ENCODE data around the gene CCDC110. TPM values are rescaled to one million over a fixed set of nuclear protein-coding genes. Genes with fewer than 3 reads are reported as not detected.
A peak's percentile ranks its signal among the peaks of the same experiment; 100 is the strongest.
"Not testable (repeated sequence)": the region's sequence is repeated elsewhere in the genome, so short reads cannot be mapped to it uniquely, and the experiment has no call there.

The CCDC110 gene
- total RNA-seq, 4 donors from 2014 or later = 6.8 to 22.1 (median 10.4) TPM

DNA sequence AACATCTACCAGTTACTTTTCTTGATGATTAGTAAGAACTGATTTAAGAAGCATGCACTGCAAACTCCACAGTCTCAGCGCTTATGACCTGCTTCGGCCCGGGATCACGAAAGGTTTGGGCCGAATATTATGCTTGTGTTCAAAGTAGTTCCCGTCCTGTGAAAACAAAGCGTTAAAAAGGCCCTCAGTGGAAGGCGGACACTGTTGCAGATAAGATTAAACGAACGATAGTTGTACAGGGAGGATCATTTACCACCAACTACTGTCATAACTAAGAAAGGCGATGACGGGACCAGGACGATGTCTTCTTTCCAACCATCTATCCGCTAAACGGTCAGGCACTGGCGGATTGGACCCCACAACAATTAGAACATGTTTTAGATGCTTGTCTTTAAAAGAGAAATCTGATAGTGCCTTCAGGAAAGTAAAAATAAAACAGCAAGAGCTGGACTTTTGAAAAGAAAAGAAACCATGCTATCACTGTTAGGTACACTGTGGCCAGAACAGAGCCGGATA lies 42.7 kb upstream of the CCDC110 start:
- no peak for DNase-seq
- TF ChIP-seq CTCF (IDR thresholded peaks at IDR 0.05) (no peak), POLR2A (IDR thresholded peaks at IDR 0.05) (no peak)
- Histone ChIP-seq H3K4me3 (replicated peaks in 1 of 3) (no peak overlapping the region), H3K4me1 (peaks cover 23 to 24% of the 10 kb centered on the region in 2 donors), H3K36me3 (peaks cover 0 to 4% of the 10 kb centered on the region in 2 donors), H3K9me3 (no peaks in the 10 kb centered on the region), H3K27me3 (no peaks in the 10 kb centered on the region), H3K27ac (peak overlapping the region in 2 of 3 donors; percentile 14 to 37)
- intact Hi-C loops (cut with DNase I) = no loop called here
- WGBS, 2 donors = 91 to 95% methylated on average over 17 of the region's 17 CpGs

GRCh38 chr4:185513489-185514181 lies 42.1 kb upstream of the CCDC110 start:
- H3K4me1 ChIP-seq = peaks cover 23 to 24% of the 10 kb centered on the region in 2 donors
- intact Hi-C loops (cut with DNase I) = no loop called here
- no peak overlapping the region for H3K4me3 ChIP-seq (replicated peaks in 1 of 3)
- no peak for TF ChIP-seq POLR2A (IDR thresholded peaks at IDR 0.05)
- TF ChIP-seq CTCF (IDR thresholded peaks at IDR 0.05) = no peak
- peaks cover 0 to 4% of the 10 kb centered on the region in 2 donors for H3K36me3 ChIP-seq
- no peaks in the 10 kb centered on the region for H3K27me3 ChIP-seq
- WGBS, 2 donors = 62 to 85% methylated on average over 10 of the region's 10 CpGs
- H3K27ac ChIP-seq = peak overlapping the region in 2 of 3 donors; percentile 14 to 37
- no peaks in the 10 kb centered on the region for H3K9me3 ChIP-seq
- no peak for DNase-seq

DNA sequence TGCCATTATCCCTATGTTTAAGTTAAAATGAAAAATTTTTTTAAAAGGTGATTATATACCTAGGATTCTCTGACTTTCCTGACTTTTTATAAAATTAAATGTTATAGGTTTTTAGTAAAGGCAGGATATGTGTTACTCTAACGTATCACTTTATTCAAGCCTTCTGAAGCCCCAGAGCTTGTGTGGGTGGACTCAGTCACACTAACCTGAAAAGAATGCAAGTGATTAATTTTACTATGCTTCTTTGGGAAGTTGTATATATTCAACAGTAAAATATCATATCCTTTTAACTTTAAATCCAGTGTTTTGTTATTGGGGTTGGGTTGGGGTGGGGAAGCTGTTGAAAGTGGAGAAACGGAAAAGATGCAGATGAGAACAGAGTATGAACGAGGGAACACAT lies 41.0 kb upstream of the CCDC110 start:
- Histone ChIP-seq H3K27me3 (no peaks in the 10 kb centered on the region), H3K27ac (peak overlapping the region in 1 of 3 donors; percentile 36), H3K36me3 (peaks cover 0 to 4% of the 10 kb centered on the region in 2 donors), H3K9me3 (no peaks in the 10 kb centered on the region), H3K4me3 (replicated peaks in 1 of 3) (no peak overlapping the region), H3K4me1 (peaks cover 22 to 24% of the 10 kb centered on the region in 2 donors)
- intact Hi-C loops (cut with DNase I) = no loop called here
- TF ChIP-seq CTCF (IDR thresholded peaks at IDR 0.05) (no peak), POLR2A (IDR thresholded peaks at IDR 0.05) (no peak)
- DNase-seq = no peak
- 90 to 93% methylated on average over 3 of the region's 3 CpGs for WGBS, 2 donors

DNA sequence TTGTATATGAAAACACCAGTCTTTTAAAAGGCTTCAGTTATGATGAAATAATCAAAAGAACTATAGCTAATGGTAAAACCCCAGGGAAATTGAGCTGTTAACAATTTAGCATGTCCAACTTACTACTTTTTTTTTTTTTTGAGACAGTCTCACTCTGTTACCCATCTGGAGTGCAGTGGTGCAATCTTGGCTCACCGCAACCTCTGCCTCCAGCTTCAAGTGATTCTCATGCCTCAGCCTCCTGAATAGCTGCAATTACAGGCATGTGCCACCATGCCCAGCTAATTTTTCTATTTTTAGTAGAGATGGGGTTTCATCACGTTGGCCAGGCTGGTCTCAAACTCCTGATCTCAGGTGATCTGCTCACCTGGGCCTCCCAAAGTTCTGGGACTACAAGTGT lies 39.7 kb upstream of the CCDC110 start:
- peaks cover 16% of the 10 kb centered on the region in 2 donors for H3K4me1 ChIP-seq
- intact Hi-C loops (cut with DNase I); H3K27me3 ChIP-seq; H3K27ac ChIP-seq; H3K36me3 ChIP-seq; H3K9me3 ChIP-seq; H3K4me3 ChIP-seq (replicated peaks in 1 of 3): not testable (repeated sequence)
- TF ChIP-seq CTCF (IDR thresholded peaks at IDR 0.05) = peak in 2 of 6 experiments; percentile 18 to 30
- peak in 1 of 2 donors; percentile 62 for DNase-seq
- WGBS, 2 donors = 80 to 87% methylated on average over 2 of the region's 2 CpGs

DNA sequence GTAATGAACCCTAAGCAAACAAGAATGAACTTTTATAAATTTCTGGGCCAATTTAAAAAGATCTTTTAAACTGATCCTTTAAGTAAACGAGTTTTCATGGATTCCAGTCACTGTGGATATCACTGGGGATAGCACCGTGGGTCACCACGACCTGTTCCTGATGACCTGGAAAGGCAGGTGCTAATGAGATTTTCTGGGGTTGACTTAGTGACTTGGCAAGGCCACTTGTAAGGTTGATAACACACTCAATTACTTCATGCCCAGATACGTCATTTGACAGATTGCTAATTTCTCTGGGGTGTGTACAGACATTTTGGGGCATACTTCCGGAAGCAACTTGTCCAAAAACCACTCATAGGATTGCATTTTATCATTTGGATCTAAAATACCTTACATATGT lies 39.3 kb upstream of the CCDC110 start:
- peak overlapping the region in 1 of 3 donors; percentile 51 for H3K27ac ChIP-seq
- DNase-seq = no peak
- H3K4me1 ChIP-seq = peaks cover 15 to 16% of the 10 kb centered on the region in 2 donors
- peaks cover 0 to 11% of the 10 kb centered on the region in 2 donors for H3K36me3 ChIP-seq
- TF ChIP-seq POLR2A (IDR thresholded peaks at IDR 0.05) (no peak), CTCF (IDR thresholded peaks at IDR 0.05) (no peak)
- no peaks in the 10 kb centered on the region for H3K9me3 ChIP-seq
- intact Hi-C loops (cut with DNase I) = no loop called here
- no peaks in the 10 kb centered on the region for H3K27me3 ChIP-seq
- 84 to 92% methylated on average over 5 of the region's 5 CpGs for WGBS, 2 donors
- H3K4me3 ChIP-seq (replicated peaks in 1 of 3) = no peak overlapping the region
